Sigmoid colon (tissue), 7 donors: ENCODE results near the gene SMYD1. TPM values are rescaled to one million over a fixed set of nuclear protein-coding genes. Genes with fewer than 3 reads are reported as not detected.

Source experiments
- DNase-seq: peaks from one replicate; pipeline ENCODE4 v3.0.0-alpha.2; 2019
- H3K27ac ChIP-seq, 4 donors: fragments of 200-600 bp; sonication (generic); one replicate each; pipeline ENCODE4 v1.5.1; 2016 to 2019; ENCODE audit warnings: mild to moderate bottlenecking in 1 of 4
- H3K27me3 ChIP-seq, 3 donors: fragments of 200-600 bp; sonication (generic); one replicate each; pipeline ENCODE4 v1.5.1; 2019; ENCODE audit warnings: mild to moderate bottlenecking in 1 of 3
- H3K36me3 ChIP-seq, 4 donors: fragments of 200-600 bp; sonication (generic); one replicate each; pipeline ENCODE4 v1.5.1; 2016 to 2019
- H3K4me1 ChIP-seq, 4 donors: fragments of 200-600 bp; sonication (generic); one replicate each; pipeline ENCODE4 v1.5.1; 2017 to 2019
- H3K4me3 ChIP-seq, 4 donors: fragments of 200-600 bp; sonication (generic); one replicate each; pipeline ENCODE4 v1.5.1; 2017 to 2019; ENCODE audit warnings: mild to moderate bottlenecking in 2 of 4, moderate library complexity in 1 of 4
- H3K9me3 ChIP-seq, 4 donors: fragments of 200-600 bp in 3 of 4; sonication (generic) in 3 of 4; one replicate each; pipeline versions ENCODE4 v1.5.1 to v1.6.1; 2013 to 2019
- EP300 ChIP-seq, 4 donors: sonication (generic); formaldehyde crosslinking; IDR thresholded peaks; one replicate each; pipeline ENCODE4 v1.6.1; 2017; ENCODE audit warnings: antibody characterized with exemption in 4 of 4
- POLR2A ChIP-seq, 2 donors: fragments of 450-650 bp; IDR thresholded peaks; one replicate each; pipeline ENCODE4 v1.6.1; 2016; ENCODE audit warnings: antibody characterized with exemption in 2 of 2, mild to moderate bottlenecking in 2 of 2, moderate library complexity in 2 of 2
- POLR2AphosphoS5 ChIP-seq, 4 donors: sonication (generic); formaldehyde crosslinking; IDR thresholded peaks; one replicate each; pipeline ENCODE4 v1.6.1; 2017; ENCODE audit warnings: antibody characterized with exemption in 4 of 4
- WGBS, 2 donors: extraction: QIAGEN DNeasy Blood & Tissue Kit; methylation state at CpG; one replicate each; pipeline ENCODE4 v1.1.7; 2013; 5-methylcytosine and 5-hydroxymethylcytosine counted together
- intact Hi-C: fragments of 100-400 bp; cut with DNase I; formaldehyde crosslinking; loops from one replicate; pipeline ENCODE4 v1.15.1; 2023
- polyA plus RNA-seq, 3 donors: library from polyadenylated mRNA; stranded (reverse); fragments of 200-250 nt; gene quantifications; one replicate each; pipeline ENCODE4 v1.2.3, GENCODE V29; 2013
- total RNA-seq, 4 donors: library from RNA; depleted of rRNA; stranded (reverse); fragments of >200 nt; gene quantifications; one replicate each; pipeline ENCODE4 v1.1.0, GENCODE V29; 2016
- TF ChIP-seq, protein P1 (sequence below), 4 experiments: fragments of 450-650 bp in 3 of 4; fragments of 200-600 bp in 1 of 4; IDR thresholded peaks; one replicate each; pipeline ENCODE4 v1.5.1; 2016 to 2019; ENCODE audit warnings: antibody characterized with exemption in 4 of 4, mild to moderate bottlenecking in 3 of 4, moderate library complexity in 2 of 4
- donor health status: healthy with polysubstance abuse.
- donor health status: Bipolar disorder and iron deficiency.
- donor health status: healthy.

The SMYD1 gene
- total and polyA plus RNA-seq, 7 donors: under 0.01 to 45.7 (median 17.3) TPM; not detected in 1

DNA sequence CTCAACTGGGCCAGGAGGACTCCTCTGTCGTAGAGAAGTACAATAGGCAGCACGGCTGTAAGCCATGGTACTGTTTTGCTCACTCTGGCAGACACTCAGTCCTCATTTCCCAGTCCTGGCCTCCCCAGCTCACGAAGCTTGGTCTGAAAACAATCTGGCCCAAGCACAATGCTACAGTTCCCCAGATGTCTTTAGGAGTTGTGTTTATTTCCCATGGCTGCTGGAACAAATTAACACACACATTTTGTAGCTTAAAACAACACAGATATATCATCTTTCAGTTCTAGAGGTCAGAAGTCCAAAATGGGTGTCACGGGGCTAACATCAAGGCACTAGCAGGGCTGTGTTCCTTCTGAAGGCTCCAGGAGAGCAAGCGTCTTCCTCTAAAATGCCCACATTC lies 47.3 kb downstream of the SMYD1 start:
- WGBS, 2 donors: 66 to 68% methylated on average over 5 of the region's 5 CpGs
- no peak overlapping the region for H3K4me3 ChIP-seq
- intact Hi-C loops: no loop called here
- peaks cover 0 to 11% (median 0%) of the 10 kb centered on the region in 4 donors for H3K36me3 ChIP-seq
- no peaks in the 10 kb centered on the region for H3K27me3 ChIP-seq
- H3K27ac ChIP-seq: no peak overlapping the region
- TF ChIP-seq, protein P1, sequence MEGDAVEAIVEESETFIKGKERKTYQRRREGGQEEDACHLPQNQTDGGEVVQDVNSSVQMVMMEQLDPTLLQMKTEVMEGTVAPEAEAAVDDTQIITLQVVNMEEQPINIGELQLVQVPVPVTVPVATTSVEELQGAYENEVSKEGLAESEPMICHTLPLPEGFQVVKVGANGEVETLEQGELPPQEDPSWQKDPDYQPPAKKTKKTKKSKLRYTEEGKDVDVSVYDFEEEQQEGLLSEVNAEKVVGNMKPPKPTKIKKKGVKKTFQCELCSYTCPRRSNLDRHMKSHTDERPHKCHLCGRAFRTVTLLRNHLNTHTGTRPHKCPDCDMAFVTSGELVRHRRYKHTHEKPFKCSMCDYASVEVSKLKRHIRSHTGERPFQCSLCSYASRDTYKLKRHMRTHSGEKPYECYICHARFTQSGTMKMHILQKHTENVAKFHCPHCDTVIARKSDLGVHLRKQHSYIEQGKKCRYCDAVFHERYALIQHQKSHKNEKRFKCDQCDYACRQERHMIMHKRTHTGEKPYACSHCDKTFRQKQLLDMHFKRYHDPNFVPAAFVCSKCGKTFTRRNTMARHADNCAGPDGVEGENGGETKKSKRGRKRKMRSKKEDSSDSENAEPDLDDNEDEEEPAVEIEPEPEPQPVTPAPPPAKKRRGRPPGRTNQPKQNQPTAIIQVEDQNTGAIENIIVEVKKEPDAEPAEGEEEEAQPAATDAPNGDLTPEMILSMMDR (IDR thresholded peaks at IDR 0.05): no peak
- TF ChIP-seq POLR2A (IDR thresholded peaks at IDR 0.05) (no peak), EP300 (IDR thresholded peaks at IDR 0.05) (no peak), POLR2AphosphoS5 (IDR thresholded peaks at IDR 0.05) (no peak)
- no peaks in the 10 kb centered on the region for H3K9me3 ChIP-seq
- no peak for DNase-seq
- H3K4me1 ChIP-seq: no peaks in the 10 kb centered on the region

DNA sequence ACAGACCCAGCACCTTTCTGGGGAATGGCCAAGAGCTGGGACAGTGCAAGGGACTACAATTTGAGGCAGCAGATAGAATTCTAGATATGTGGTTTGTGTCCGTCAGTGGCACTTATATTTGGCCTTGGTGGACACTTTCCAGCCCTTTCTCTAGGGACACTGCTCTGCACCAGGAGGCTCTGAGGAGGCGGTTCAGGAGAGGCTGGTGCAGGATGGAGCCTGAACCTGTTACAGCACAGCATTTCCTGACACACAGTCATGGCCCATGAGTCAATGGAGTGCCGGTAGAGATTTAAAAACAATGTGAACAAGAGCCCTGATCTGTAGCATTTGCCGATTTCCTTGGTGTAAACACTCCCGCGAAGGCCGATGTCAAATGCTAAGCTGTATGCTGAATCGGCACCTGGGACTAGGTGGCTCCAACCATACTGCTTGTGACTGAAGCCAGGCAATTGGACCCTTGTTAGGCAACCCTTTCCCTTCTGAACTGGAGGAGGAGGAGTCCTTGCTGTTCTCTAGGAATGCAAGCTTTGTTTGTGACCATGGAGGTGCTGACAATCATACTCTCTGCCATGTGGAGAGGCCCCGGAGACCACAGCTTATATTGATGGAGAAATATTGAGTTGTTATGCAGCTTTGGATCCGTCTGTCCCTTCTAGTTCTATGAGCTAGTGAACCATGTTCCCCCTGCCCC lies 48.3 kb downstream of the SMYD1 start:
- intact Hi-C loops: no loop called here
- no peaks in the 10 kb centered on the region for H3K4me1 ChIP-seq
- H3K9me3 ChIP-seq: no peaks in the 10 kb centered on the region
- no peaks in the 10 kb centered on the region for H3K27me3 ChIP-seq
- no peak for DNase-seq
- H3K36me3 ChIP-seq: peaks cover 0 to under 1% (median 0%) of the 10 kb centered on the region in 4 donors
- TF ChIP-seq POLR2A (IDR thresholded peaks at IDR 0.05): no peak
- WGBS, 2 donors: 92 to 96% methylated on average over 10 of the region's 10 CpGs
- H3K4me3 ChIP-seq: no peak overlapping the region
- no peak overlapping the region for H3K27ac ChIP-seq

DNA sequence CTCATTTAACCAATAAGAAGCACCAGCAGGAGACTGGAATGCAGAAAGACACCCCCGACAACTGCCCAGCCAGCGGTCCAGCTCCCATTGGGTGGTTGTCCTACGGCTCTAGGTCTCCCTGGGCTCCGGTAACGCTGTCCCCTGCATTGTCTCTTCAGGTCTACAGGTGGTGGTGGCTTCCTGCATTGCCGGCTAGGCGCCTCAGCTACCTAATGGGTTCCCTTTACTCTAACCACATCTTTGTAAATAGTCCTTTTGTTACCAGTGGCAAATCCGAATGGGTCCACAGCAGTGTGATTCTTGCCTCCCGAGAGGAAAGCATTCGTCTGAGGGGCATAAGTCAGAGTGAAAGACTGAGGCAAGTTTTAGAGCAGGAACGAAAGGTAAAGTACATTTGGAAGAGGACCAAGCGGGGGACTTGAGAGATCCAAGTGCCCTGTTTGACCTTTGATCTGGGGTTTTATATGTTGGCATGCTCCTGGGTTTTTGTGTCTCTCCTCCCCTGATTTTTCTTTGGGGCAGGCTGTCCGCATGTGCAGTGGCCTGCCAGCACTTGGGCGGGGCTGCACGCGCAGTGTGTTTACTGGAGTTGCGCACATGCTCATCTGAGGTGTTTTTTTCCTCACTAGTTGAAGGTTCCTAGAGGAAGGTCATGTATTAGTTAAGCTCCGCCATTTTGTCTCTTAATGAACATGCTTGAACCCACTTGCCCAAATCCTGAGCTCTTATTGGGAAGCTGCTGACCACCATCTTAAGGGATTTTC lies 49.2 kb downstream of the SMYD1 start:
- Histone ChIP-seq H3K27me3 (no peaks in the 10 kb centered on the region), H3K27ac (no peak overlapping the region), H3K4me3 (no peak overlapping the region), H3K36me3 (no peaks in the 10 kb centered on the region), H3K9me3 (no peaks in the 10 kb centered on the region), H3K4me1 (no peaks in the 10 kb centered on the region)
- TF ChIP-seq, protein P1 (IDR thresholded peaks at IDR 0.05): no peak
- TF ChIP-seq EP300 (IDR thresholded peaks at IDR 0.05) (no peak), POLR2AphosphoS5 (IDR thresholded peaks at IDR 0.05) (no peak), POLR2A (IDR thresholded peaks at IDR 0.05) (no peak)
- DNase-seq: no peak
- 86 to 94% methylated on average over 18 of the region's 18 CpGs for WGBS, 2 donors
- intact Hi-C loops: no loop called here

DNA sequence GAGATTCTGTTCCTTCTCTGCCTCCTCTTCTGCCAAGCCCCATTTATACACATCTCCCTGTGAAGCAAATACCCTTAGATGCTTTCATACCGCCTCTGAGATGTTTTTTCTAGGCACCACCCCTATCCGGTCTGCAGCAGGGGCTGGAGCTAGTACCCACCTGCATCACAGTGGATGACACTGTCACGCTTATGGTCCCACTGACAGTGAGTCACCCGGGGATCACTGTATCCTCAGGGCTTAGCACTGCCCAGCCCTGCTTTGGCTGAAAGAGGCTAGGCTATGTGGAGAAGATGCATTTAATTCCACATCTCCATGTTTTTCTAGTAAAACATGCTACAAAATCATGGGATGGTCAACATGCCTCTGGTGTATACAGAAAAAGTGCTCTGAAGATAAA lies 50.3 kb downstream of the SMYD1 start:
- H3K4me1 ChIP-seq: no peaks in the 10 kb centered on the region
- no peak overlapping the region for H3K27ac ChIP-seq
- H3K9me3 ChIP-seq: no peaks in the 10 kb centered on the region
- no peak overlapping the region for H3K4me3 ChIP-seq
- H3K36me3 ChIP-seq: no peaks in the 10 kb centered on the region
- intact Hi-C loops: no loop called here
- H3K27me3 ChIP-seq: no peaks in the 10 kb centered on the region
- TF ChIP-seq POLR2AphosphoS5 (IDR thresholded peaks at IDR 0.05) (no peak), EP300 (IDR thresholded peaks at IDR 0.05) (no peak), POLR2A (IDR thresholded peaks at IDR 0.05) (no peak)
- TF ChIP-seq, protein P1 (IDR thresholded peaks at IDR 0.05): no peak
- DNase-seq: no peak
- 94 to 97% methylated on average over 4 of the region's 4 CpGs for WGBS, 2 donors

DNA sequence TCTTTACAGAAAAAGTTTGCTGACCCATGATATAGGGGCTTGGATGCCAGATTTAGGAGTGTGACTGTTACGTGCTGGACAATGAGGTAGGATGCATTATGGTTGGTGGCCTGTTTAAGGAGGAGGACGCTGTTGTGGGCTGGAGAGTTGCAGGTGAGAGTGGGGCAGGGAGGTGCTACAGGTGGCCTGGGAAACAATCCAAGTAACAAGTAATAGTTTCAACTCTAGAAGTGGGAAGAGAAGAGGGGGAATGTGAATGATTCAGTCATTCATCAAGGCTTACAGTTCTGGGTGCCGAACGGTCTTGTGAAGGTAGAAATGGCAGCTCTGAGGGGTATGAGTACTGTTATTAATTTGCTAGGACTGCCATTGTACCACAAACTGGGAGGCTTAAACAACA lies 54.1 kb downstream of the SMYD1 start:
- intact Hi-C loops: no loop called here
- Histone ChIP-seq H3K27me3 (no peaks in the 10 kb centered on the region), H3K27ac (no peak overlapping the region), H3K4me3 (no peak overlapping the region), H3K4me1 (no peaks in the 10 kb centered on the region), H3K9me3 (no peaks in the 10 kb centered on the region), H3K36me3 (no peaks in the 10 kb centered on the region)
- WGBS, 2 donors: 85 to 94% methylated on average over 4 of the region's 4 CpGs
- DNase-seq: no peak
- no peak for TF ChIP-seq POLR2AphosphoS5 (IDR thresholded peaks at IDR 0.05)
- TF ChIP-seq, protein P1 (IDR thresholded peaks at IDR 0.05): no peak
